ENCODE data around the gene B4GALNT3. TPM values are rescaled to one million over a fixed set of nuclear protein-coding genes. Genes with fewer than 3 reads are reported as not detected.

Gene B4GALNT3
- total and polyA plus RNA-seq, 4 donors: 1.7 to 36.1 (median 13.0) TPM

DNA sequence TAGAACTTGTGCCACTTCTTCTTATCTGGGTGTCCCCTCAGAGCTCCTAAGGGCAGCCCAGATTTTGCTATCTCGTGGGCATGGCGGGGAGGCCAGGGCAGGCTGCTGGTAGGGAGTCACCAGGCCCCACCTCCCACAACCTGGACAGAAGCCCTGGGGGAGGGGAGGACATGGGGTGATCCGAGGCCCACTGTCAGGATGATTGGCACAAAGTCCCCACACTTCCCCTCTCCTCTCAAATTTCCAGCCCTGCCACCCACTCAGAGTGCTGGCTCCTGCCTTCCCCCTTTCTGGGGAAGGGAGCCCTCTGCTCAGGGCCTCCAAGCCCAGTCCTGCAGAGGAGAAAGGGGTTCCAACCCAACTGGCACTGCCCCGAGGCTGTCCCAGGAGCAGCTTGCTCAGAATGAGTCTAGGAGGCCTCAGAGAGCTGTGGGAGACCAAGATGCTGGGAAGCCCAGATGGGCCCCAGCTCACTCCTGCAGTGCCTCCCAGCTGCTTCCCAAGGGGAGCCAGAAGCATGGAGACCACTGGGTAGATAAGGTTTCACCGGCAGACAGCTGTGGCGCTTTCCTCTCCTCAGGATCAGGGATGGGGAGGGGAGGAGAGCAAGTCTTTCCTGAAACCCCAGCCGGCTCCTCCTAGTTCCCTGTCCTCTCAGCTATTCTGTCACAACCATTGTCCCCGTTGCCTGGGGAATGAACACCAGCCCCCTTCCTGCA lies 82.8 kb downstream of the B4GALNT3 start:
- ATAC-seq (ENCODE audit: insufficient read depth, low FRiP score) (no peak), DNase-seq (peak in 1 of 3 donors; percentile 14)
- WGBS, 2 donors: 68 to 73% methylated on average over 8 of the region's 8 CpGs
- Histone ChIP-seq H3K36me3 (ENCODE audit: control insufficient read depth in 4 of 4, insufficient read depth in 4 of 4, low read length in 4 of 4) (no peaks in the 10 kb centered on the region), H3K4me1 (ENCODE audit: control insufficient read depth in 5 of 5, insufficient read depth in 5 of 5, low read length in 5 of 5) (peaks cover 0 to 18% (median 2%) of the 10 kb centered on the region in 5 donors), H3K9me3 (ENCODE audit: control insufficient read depth in 4 of 4, insufficient read depth in 3 of 4, low read length in 3 of 4) (no peaks in the 10 kb centered on the region), H3K27me3 (ENCODE audit: control insufficient read depth in 3 of 3, insufficient read depth in 3 of 3, low read length in 2 of 3) (no peaks in the 10 kb centered on the region), H3K9ac (ENCODE audit: insufficient read depth in 1 of 2, low read length in 2 of 2) (no peak overlapping the region), H3K27ac (ENCODE audit: low read depth in 1 of 2, low read length in 1 of 2) (peak overlapping the region in 1 of 2 donors; percentile 49), H3K4me3 (no peak overlapping the region)
- no peak for TF ChIP-seq CTCF (IDR thresholded peaks at IDR 0.05; ENCODE audit: control extremely low read depth, extremely low read depth)

DNA sequence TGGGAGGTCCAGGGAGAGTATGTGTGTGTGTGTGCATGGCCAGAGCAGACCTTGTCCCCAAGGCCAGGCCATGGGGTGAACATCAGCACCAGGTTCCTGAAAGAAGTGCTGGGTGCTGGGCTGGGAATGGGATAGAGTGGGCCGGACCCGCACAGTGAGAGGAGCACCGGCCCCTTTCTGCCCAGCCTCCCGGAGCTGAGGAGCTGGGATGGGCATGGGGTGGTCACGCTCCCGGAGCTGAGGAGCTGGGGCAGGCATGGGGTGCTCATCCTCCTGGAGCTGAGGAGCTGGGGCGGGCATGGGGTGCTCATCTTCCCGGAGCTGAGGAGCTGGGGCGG lies 83.3 kb downstream of the B4GALNT3 start:
- H3K4me1 ChIP-seq (ENCODE audit: control insufficient read depth in 5 of 5, insufficient read depth in 5 of 5, low read length in 5 of 5): peaks cover 0 to 18% (median 2%) of the 10 kb centered on the region in 5 donors
- no peak overlapping the region for H3K9ac ChIP-seq (ENCODE audit: insufficient read depth in 1 of 2, low read length in 2 of 2)
- no peaks in the 10 kb centered on the region for H3K27me3 ChIP-seq (ENCODE audit: control insufficient read depth in 3 of 3, insufficient read depth in 3 of 3, low read length in 2 of 3)
- DNase-seq (no peak), ATAC-seq (ENCODE audit: insufficient read depth, low FRiP score) (no peak)
- H3K4me3 ChIP-seq: no peak overlapping the region
- no peaks in the 10 kb centered on the region for H3K9me3 ChIP-seq (ENCODE audit: control insufficient read depth in 4 of 4, insufficient read depth in 3 of 4, low read length in 3 of 4)
- 80 to 95% methylated on average over 6 to 8 of the region's 9 CpGs for WGBS, 2 donors
- TF ChIP-seq CTCF (IDR thresholded peaks at IDR 0.05; ENCODE audit: control extremely low read depth, extremely low read depth): no peak
- H3K36me3 ChIP-seq (ENCODE audit: control insufficient read depth in 4 of 4, insufficient read depth in 4 of 4, low read length in 4 of 4): no peaks in the 10 kb centered on the region
- H3K27ac ChIP-seq (ENCODE audit: low read depth in 1 of 2, low read length in 1 of 2): no peak overlapping the region

GRCh38 chr12:544142-544541 lies 84.4 kb downstream of the B4GALNT3 start:
- DNase-seq: no peak
- no peaks in the 10 kb centered on the region for H3K9me3 ChIP-seq (ENCODE audit: control insufficient read depth in 4 of 4, insufficient read depth in 3 of 4, low read length in 3 of 4)
- no peak for TF ChIP-seq CTCF (IDR thresholded peaks at IDR 0.05; ENCODE audit: control extremely low read depth, extremely low read depth)
- no peak overlapping the region for H3K4me3 ChIP-seq
- no peaks in the 10 kb centered on the region for H3K27me3 ChIP-seq (ENCODE audit: control insufficient read depth in 3 of 3, insufficient read depth in 3 of 3, low read length in 2 of 3)
- H3K4me1 ChIP-seq (ENCODE audit: control insufficient read depth in 5 of 5, insufficient read depth in 5 of 5, low read length in 5 of 5): peaks cover 0 to 13% (median 0%) of the 10 kb centered on the region in 5 donors
- H3K9ac ChIP-seq (ENCODE audit: insufficient read depth in 1 of 2, low read length in 2 of 2): no peak overlapping the region
- ATAC-seq (ENCODE audit: insufficient read depth, low FRiP score): no peak
- no peaks in the 10 kb centered on the region for H3K36me3 ChIP-seq (ENCODE audit: control insufficient read depth in 4 of 4, insufficient read depth in 4 of 4, low read length in 4 of 4)
- no peak overlapping the region for H3K27ac ChIP-seq (ENCODE audit: low read depth in 1 of 2, low read length in 1 of 2)
- 89 to 93% methylated on average over 8 of the region's 8 CpGs for WGBS, 2 donors

Measured in lung (tissue), 12 donors.